Renal pelvis (tissue), 4 donors: ENCODE data around the gene ZBTB46. TPM values are rescaled to one million over a fixed set of nuclear protein-coding genes. Genes with fewer than 3 reads are reported as not detected.

Experiments
- DNase-seq: peaks from one replicate; pipeline ENCODE4 v3.0.0-alpha.2; 2013
- polyA plus RNA-seq, 3 donors: library from polyadenylated mRNA; unstranded; fragments of 120-200 nt; gene quantifications; one replicate each; pipeline ENCODE4 v1.2.1, GENCODE V29; 2013; ENCODE audit not compliant: insufficient read length in 3 of 3

ZBTB46 gene
- polyA plus RNA-seq, 3 donors = 16.8 to 23.5 (median 19.5) TPM

DNA sequence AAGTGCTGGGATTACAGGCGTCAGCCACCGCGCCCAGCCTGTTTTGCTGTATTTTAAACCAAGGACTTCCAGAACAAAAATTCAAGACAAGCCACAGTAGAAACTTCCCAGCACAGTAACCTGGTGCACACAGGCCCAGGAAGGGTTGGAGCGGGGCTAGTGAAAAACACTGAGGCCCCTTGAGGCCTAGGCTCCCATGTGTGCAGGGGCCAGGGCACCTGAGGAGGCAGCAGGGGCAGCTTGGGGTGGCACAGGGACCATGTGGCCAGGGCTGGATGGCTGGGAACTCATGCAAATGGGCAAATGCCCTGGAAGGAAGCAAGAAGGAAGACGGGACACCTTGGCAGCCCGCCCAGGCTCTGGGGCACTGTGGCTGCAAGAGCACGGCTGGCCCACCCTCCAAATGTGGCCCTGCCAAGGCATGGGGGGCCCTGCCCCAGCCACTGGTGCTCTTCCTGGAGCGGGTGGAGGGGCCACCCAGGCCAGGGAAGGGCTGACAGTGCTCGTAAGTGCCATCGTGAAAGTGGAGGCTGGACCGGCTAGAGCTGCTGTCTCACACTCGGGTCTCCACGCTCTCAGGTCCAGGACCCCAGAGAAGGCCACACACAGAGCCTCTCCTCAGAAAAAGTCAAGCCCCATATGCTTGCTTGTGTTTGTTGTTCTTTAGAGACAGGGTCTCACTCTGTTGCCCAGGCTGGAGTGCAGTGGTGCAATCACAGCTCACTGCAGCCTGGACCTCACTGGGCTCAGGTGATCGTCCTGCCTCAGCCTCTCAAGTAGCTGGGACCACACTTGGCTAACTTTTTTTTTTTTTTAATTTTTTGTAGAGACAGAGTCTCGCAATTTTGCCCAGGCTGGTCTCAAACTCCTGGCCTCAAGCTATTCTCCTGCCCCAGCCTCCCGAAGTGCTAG lies 81.2 kb downstream of the ZBTB46 start:
- no peak for DNase-seq

DNA sequence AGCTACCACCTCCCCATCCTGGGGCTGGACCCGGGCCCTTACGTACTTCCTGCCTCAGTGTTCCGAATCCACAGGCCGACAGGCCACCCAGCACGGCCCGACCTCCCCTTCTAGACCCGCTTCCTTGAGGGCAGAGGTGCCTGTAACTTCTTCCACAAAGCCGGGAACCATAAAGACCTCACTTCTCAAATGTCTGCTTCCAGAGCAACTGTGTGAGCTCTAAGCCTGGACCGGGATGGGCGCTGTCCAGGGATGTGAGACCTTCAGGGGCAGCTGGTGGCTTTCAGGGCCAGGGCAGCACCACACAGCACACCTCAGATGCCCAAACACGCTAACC lies 82.2 kb downstream of the ZBTB46 start:
- DNase-seq = no peak

DNA sequence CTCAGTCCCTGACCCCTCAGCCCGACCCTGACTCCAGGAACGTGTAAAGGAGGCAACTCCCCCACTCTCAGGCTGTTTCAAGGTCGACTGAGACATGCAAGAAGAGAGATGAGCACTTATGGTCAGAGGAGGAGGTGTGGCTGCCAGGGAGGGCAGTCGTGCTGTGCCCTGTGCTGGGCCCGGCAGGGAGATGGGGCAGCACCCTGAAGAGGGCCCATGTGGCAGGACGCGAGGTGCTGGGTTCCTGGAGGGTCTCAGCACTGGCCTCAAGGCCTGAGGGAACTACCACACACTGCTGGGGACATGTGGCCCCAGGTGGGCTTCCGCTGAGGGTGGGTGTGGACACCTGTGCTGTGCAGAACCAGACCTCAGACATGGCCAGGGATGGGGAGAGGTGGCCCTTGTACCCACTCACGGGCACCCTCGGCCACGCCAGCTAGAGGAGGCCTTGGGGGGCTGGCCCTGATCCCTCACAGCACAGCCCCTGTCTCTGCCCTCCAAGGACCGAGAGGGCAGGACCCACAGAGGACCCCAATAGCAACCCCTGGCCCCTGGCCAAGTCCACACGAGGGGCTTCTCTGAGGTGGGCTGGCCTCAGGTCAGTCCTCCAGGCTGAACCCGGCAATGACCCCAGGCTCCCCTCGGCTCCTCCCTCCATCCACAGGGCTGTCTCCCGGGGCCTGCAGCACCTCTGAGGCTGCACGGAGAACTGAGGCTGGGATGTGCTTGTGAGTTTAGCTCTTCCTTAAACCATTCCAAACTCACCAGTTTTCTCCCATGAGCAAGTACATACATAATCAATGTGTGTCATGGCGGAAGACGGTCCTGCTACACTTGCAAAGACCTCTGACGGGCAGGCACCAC lies 82.8 kb downstream of the ZBTB46 start:
- DNase-seq = no peak

DNA sequence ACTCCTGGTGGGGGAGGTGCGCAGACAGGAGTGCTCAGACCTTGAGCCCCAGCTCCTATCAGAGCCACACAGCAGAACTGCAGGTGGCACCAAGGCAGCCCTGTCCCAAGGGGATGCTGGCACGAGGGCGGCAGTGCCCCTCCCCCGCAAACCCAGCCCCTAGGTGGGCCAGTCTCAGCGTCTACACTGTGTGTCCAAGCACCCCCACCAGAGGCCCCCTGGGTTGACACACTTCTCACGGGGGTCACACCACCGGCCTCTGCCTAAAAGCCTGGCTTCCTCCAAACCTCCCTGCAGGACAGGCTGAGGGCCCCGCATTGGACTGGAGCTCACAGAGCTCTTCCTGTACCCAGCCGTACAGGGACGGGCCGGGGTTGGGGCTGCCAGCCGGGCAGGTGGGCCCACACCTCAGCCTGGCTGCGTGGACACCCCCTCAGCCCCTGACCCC lies 83.4 kb downstream of the ZBTB46 start:
- no peak for DNase-seq

DNA sequence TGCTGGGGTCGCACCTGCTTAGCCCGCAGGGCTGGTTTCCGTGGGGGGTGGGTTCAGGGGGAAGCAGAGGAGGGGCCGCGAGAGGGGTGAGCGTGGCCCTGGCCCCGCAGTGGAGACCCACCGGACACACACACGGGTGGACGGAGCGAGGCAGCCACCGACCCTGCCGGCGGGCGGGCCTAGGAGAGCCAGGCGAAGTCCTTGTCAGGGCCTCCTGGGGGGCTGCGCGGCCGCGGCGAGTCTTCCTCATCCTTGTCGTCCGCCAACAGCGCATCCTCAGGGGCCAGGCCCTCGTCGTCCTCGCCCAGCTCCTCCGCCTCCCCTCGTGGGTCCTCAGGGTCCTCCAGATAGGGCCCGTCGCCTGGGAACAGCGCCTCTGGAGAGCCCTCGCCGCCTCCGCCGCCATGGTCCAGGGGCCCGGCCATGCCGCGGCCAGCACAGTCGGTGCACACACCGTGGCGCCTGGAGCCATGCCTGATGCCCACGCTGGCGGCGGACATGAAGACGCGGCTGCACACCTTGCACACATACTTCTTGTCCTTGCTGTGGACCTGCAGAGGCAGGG lies 84.2 kb downstream of the ZBTB46 start:
- DNase-seq = no peak

DNA sequence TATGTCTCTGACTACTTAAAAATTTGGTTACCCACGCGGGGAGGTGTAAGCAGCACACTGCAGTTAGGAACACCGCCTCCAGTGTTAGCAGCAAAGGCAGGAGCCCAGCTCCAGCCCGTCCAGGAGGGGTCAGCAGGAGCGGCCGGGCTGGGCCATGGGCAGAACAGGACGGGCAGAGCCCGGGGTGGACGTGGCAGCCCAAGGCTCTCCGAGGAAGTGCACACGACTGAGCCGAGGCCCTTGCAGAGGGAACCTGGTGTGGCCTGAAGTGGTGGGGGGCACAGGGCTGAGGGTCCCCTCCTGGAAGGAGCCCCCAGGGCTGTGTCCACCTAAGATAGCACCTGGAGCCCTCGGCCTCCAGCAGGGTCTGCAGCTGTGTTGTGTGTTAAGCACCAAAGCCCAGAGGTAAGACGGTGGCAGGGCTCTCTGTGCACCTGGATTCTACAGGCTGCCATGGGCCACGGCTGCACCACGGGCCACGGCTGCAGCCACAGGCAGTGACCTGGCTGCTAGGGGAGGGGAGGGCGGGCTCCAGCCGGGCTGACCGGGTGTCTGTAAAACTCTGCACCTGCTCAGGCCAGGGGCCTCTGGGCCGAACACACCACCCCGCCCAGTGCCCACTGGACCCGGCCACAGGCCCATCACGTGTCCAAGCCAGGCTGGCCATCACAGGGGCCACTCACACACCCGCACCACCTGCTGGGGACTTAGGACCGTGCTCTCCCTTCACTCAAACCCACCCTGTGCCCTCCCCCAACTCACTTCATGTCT lies 84.9 kb downstream of the ZBTB46 start:
- DNase-seq = no peak

DNA sequence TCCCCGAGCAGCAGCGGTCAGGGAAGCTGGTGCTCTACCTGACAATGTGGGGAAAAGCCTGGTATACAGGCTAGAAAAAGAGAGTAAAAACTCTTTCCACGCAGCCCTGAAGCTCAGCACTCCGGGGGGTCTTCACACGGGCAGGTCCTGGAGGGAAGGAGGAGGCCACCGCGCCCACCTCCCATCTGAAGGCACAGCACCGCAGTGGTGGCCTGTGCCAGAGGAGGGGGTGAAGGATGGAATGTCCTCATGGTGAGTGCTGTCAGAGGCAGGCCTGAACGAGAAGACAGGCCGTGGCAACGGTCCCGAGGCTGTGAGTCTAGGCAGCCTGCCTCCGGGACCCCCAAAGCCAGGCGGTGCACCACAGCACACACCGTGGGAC lies 85.6 kb downstream of the ZBTB46 start:
- DNase-seq = no peak

DNA sequence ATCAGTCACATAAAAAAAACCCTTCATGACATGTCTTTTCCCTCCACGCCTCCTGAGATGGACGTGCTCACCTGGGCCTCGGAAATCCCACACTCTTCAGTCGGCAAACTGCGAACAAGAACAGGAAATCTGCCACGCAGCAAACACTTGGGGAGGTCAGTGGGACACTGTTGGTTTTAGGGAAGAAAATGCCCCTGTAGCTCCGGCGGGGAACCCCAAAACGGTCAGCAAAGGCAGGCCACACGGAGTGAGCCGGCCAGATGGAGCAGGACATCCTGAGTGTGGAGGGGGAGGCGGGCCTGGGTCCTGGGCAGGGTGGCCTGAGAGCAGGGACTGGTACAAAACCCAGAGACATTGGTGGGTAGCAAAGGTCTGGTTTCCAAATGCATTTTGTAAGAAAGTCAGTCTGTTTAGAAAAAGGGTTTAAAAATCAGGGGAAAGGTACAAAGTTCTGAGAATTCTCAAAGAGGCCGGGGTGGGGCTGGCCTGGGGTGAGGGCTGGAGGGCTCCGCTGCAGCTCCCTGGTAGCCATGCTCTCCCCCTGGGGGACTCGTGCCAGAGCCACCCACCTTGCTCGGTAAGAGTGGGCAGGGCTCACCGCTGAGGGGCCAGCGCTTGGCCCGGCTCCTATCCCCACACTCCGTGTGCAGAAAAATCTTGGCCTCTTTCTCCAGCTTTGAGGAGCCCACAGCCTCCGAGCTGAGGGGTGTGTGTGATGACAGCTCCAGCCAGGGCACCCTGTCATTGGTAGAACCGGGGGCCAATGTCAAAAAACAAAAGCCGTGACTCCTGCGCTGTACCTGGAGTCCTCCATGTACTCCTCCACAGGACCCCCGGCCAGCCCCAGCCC lies 86.3 kb downstream of the ZBTB46 start:
- DNase-seq = no peak

DNA sequence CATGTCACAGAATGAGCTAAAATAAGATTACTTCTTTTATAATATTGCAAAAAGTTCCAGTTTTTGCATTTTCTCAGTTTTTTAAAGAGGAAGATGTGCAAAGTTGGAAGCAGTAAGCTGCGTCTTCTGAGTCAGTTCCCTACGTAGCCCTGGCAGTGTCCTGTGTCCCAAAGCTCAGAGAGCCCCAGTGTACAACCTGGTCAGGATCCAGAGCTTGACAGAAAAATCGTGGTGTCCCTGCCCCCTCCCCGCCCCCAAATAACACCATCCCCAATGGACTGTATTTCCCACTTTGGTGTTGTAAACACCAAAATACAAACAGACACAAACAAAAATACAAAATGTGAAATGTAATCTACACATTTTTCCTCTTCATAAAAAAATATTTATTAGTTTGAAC lies 86.9 kb downstream of the ZBTB46 start:
- DNase-seq = no peak

DNA sequence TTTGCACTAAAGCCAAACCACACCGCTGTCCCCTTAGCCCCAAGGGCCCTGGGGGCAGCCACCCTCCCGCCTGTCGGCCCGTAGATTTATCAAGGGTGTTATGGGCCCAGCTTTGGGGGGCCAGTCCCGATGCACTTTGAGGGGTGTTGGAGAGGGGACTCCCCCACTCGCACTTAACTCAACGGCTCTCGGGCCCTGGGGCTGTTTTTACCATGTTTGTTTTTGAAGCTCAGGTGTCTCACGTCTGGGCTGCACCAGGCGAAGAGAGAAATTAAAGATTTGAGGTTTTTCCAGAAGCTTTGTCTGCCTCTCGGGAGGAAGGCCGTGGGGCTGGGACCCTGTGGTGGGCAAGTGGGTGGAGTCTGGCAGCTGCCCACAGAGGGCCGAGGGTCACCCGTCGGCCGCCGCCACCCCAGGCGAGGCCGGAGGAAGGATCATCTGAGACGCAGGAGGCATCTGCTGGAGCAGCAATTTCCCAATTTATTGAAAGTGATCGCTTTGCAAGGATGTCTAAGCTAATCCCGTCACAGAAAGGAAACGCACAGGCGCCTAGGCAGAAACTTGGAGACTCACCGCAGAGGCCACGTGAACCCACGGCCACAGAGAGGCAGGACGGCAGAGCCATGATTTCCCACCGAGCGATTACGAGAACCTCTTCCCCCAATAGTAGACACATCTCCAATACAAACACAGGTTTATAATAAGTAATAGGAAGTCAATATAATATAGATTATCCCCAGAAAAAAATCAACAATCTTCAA lies 87.7 kb downstream of the ZBTB46 start:
- no peak for DNase-seq

DNA sequence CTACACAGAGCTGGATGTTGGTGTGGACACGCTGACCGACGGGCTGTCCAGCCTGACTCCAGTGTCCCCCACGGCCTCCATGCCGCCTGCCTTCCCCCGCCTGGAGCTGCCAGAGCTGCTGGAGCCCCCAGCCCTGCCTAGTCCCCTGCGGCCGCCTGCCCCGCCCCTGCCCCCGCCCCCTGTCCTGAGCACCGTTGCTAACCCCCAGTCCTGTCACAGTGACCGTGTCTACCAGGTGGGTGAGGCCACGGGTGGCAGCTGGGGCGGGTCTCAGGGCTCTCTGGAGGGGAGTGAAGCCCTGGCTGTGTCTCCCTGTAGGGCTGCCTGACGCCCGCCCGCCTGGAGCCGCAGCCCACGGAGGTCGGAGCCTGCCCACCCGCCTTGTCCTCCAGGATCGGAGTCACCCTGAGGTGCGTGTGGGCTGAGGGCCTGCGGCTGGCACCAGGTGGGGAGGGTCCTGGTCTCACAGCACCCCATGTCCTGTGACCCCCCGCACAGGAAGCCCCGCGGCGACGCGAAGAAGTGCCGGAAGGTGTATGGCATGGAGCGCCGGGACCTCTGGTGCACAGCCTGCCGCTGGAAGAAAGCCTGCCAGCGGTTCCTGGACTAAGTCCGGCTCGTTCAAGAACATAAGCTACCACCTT lies 88.6 kb downstream of the ZBTB46 start:
- no peak for DNase-seq

DNA sequence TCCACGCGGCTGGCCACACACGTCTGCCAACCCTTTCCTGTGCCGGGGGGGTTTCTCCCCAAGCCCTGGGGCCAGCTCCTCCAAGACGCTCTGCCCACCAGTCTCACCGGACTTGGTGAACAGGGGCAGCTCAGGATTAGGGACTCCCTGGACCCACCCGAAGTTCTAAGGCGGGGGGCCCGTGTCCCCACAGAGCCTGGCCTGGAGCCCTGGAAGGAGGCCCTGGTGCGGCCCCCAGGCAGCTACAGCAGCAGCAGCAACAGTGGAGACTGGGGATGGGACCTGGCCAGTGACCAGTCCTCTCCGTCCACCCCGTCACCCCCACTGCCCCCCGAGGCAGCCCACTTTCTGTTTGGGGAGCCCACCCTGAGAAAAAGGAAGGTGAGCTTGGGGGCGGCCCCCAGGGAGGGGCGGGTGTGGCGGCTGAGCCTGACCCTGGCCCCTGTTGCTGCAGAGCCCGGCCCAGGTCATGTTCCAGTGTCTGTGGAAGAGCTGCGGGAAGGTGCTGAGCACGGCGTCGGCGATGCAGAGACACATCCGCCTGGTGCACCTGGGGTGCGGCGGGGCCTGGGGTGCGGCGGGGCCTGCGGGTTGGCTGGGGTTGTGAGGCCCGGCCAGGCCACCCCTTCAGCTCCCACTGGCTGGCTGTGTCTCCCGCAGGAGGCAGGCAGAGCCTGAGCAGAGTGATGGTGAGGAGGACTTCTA lies 89.2 kb downstream of the ZBTB46 start:
- no peak for DNase-seq

DNA sequence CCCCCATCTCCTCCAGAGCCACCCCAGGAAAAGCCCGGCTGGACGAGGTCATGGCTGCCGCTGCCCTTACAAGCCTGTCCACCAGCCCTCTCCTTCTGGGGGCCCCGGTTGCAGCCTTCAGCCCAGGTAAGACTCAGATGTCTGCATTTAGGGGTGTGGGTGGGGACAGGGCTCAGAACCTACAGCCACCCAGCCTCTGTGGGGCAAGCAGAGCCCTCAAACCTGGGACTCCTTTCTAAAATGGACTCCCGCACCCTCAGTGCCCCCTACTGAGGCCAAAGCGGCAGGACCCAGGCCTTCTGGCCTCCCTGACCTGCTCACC lies 89.7 kb downstream of the ZBTB46 start:
- no peak for DNase-seq

DNA sequence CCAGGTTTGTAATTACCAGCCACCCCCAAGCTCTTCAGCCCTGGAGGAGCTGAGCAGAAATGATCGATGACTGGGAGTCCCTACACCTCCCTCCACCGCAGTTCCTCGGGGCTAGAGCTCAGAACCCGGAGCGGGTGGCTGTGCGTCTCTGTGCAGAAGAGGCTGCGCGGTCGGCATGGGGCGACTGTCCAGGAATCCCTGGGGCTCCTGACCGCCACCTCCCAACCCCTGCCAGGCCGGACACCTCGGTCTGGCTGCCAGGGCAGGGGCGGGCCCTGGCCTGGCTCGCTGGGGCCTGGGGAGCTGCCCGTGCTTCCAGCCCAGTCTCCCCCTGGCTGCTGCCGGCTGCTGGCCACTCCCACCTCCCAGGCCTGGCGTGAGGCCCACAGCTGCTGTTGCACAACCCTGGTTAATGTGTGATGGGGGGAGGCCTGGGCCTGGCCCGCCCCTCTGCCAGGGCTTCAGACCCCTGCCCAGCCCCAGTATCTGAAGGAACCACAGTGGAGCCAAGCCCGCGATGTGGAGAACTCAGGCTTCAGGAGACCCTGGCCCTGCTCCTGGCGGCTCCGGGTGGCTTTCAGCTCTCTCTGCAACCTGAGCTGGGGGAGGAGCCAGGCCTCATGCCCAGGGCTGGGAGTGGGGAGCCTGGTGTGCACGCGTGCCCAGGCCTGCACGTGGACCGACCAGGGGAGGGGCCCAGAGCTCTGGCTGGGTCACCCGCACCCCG lies 90.3 kb downstream of the ZBTB46 start:
- DNase-seq = peak; percentile 84

DNA sequence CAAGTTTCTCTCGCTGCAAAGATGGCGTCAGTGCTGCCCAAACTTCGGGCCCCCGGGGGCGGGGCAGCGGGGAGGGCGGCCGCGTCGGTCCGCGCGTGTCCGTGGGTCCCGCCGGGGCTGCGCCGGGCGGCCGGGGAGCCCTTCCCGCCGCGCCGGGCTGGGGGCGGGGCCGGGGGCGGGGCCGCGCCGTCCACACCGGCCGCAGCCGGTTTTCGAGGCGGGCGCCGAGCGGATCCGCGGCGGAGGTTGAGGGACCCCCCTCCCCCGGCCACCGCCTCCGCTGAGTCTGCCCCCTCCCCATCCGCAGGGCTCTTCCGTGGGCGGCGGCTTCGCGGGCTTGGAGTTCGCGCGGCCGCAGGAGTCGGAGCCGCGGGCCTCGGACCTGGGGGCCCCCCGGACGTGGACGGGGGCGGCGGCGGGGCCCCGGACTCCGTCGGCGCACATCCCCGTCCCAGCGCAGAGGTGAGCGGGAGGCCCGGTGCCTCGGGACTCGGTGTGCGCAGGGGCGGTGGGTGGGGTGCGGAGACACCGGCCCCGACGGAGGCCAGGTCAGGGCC lies 90.9 kb downstream of the ZBTB46 start:
- DNase-seq = peak; percentile 46

DNA sequence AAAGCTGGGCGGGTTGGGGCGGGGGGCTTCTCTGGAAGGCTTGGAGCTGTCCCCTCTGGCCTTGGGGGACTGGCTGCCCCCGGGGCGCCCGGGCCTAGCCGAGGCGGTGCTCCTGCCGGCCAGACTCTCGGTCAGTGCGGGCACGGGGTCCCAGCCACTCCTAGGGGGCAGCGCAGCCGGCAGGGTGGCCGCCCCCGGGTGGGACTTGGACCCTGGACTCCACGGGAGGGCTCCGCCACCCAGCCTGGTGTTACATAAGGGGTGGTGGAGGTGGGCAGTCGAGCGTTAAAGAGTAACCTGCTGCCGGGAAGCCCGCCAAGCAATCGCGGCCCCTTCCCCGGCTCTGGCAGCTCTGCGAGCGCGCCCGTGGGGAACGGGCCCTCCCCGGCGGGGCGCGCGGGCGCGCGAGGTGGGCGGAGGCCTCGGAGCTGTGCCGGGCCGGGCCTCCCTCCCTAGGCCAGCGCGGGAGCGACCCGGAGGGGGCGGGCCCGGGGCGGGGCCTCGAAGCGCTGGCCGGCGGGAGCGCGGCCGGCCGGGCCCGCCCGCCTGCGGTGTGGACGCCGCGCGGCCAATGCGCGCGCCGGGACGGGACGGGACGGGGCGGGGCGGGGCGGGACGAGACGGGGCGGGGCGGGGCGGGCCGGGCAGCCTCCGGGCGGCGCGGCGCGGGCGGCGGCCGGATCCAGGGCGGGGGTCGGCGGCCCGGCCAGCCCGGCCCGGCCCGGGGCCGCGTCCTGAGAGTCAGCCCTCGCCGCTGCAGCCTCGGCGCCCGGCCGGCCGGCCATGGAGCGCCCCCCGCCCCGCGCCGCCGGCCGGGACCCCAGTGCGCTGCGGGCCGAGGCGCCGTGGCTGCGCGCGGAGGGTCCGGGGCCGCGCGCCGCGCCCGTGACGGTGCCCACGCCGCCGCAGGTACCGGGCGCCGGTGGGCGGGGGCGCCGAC lies 91.7 kb downstream of the ZBTB46 start, which contains the start of gene SLC2A4RG:
Gene SLC2A4RG (plus strand): TSS at position 647 of the 940 bp plus-strand sequence. CDS start 137 bp downstream, at position 784.
- DNase-seq = peak; percentile 85

DNA sequence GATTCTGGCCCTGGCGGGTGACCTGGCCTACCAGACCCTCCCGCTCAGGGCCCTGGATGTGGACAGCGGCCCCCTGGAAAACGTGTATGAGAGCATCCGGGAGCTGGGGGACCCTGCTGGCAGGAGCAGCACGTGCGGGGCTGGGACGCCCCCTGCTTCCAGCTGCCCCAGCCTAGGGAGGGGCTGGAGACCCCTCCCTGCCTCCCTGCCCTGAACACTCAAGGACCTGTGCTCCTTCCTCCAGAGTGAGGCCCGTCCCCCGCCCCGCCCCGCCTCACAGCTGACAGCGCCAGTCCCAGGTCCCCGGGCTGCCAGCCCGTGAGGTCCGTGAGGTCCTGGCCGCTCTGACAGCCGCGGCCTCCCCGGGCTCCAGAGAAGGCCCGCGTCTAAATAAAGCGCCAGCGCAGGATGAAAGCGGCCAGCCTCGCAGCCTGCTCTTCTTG lies 92.4 kb downstream of the ZBTB46 start:
- peak; percentile 57 for DNase-seq
